ENCODE results near the gene RPS6KB2. TPM values are rescaled to one million over a fixed set of nuclear protein-coding genes. Genes with fewer than 3 reads are reported as not detected.
A peak's percentile ranks its signal among the peaks of the same experiment; 100 is the strongest.

RPS6KB2 gene
- total RNA-seq, 2 experiments from 2014 or later: 57.5 to 68.1 TPM

DNA sequence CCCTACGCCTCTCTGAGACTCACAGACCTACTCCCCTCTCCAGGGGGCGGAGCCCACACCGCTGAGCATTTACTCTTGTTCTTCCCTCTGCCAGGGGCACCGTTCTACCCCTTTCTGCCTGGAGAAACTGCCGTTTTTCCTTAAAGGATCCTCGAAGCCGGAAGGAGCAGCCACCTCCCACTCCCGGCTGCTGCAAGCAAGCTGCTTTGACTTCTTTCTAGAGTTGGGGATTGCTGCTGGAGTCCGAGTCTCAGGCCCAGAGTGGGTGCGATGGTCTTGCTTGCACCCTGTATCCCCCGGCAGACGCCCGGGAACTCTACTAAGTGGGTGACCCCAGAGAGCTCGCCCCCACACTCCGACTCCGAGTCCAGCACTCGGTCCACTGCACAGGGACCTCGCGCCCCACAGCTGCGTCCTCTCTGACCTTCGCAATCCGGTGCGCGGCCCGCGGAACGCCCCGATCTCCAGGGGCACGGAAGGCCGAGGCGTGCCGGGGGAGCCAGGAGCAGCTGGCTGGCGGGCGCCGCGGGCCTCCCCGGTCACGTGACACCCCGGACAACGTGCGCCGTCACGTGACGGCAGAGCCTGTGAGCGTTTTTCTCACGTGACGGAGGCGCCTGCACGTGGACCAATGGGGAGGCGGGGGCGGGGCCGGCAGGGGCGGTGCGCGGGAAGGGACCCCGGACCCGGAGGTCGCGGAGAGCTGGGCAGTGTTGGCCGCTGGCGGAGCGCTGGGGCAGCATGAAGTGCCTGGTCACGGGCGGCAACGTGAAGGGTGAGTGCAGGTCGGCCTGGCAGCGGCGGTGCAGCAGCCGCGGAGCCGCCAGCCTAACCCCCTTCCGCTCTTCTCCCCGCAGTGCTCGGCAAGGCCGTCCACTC, 36.8 kb upstream of the RPS6KB2 start, which contains the start of gene RAD9A:
TSS of gene RAD9A (plus strand) at position 683 of the 879 bp plus-strand sequence. CDS start at position 742, 59 bp downstream.
- Mint-ChIP-seq H3K36me3 (ENCODE audit: low read depth) (peaks cover 23% of the 10 kb centered on the region), H3K27me3 (peaks cover 2% of the 10 kb centered on the region), H3K9me3 (no peaks in the 10 kb centered on the region), H3K4me1 (peaks cover 38% of the 10 kb centered on the region), H3K27ac (peak within 1 kb of the TSS; percentile 78), H3K4me3 (peak within 1 kb of the TSS; percentile 91)
- peak; percentile 94 for DNase-seq
- POLR2A ChIA-PET: interaction anchor here (0.8 to 1.6 kb wide), 3 partner anchors 10 to 47 kb away, joined by 3 to 6 read pairs (median 3); partner anchors contain the start of gene PPP1CA
- CTCF ChIA-PET: interaction anchor here (0.9 to 38.4 kb wide), 10 partner anchors 10 to 116 kb away, joined by 3 to 841 read pairs (median 4); partner anchors contain the start of genes CDK2AP2, CLCF1, POLD4 and PPP1CA

- POLR2A ChIA-PET: interaction anchor here (0.5 to 1.6 kb wide), 4 partner anchors 9 to 46 kb away, joined by 3 to 6 read pairs (median 3); partner anchors contain the start of genes PPP1CA and RPS6KB2
- peaks cover 44% of the 10 kb centered on the region for H3K4me1 Mint-ChIP-seq
- H3K4me3 Mint-ChIP-seq: peak overlapping the region; percentile 91
- H3K36me3 Mint-ChIP-seq (ENCODE audit: low read depth): peaks cover 28% of the 10 kb centered on the region
- H3K9me3 Mint-ChIP-seq: no peaks in the 10 kb centered on the region
- peak overlapping the region; percentile 63 for H3K27ac Mint-ChIP-seq
- no peak for DNase-seq
- H3K27me3 Mint-ChIP-seq: peaks cover 2% of the 10 kb centered on the region
- CTCF ChIA-PET: interaction anchor here (0.9 to 38.4 kb wide), 10 partner anchors 9 to 115 kb away, joined by 3 to 841 read pairs (median 4); partner anchors contain the start of genes CDK2AP2, CLCF1, POLD4 and PPP1CA
Observed at GRCh38 chr11:67392183-67392715, 36.0 kb upstream of the RPS6KB2 start.

GRCh38 chr11:67393437-67393836, 34.9 kb upstream of the RPS6KB2 start:
- peaks cover 54% of the 10 kb centered on the region for H3K4me1 Mint-ChIP-seq

DNA sequence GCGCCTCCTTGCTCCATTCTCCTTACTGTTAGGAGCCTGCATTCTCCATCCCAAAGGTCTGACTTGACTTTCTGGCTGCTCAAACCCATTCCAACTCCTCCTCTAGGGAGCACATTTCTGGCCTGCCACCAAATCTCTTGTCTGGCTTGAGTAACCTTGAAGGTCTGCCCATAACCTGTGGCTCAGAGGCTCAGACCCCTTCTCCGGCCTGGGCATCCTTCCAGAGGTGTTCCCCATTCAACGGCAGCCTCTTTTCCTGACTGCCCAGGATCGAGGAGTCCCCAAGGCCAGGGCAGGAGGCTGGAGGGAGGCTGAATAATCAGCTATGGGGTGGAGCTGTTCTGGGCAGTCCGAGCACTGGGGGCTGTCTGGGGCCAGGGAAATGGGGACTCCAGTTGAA, 34.3 kb upstream of the RPS6KB2 start:
- ChIA-PET POLR2A (no interaction called here), CTCF (interaction anchor here (1.1 to 38.4 kb wide), 6 partner anchors 7 to 180 kb away, joined by 3 to 841 read pairs (median 6); partner anchors contain the start of genes CLCF1, POLD4 and PPP1CA)
- no peak for DNase-seq
- H3K4me3 Mint-ChIP-seq: peak overlapping the region; percentile 91
- peaks cover 39% of the 10 kb centered on the region for H3K36me3 Mint-ChIP-seq (ENCODE audit: low read depth)
- H3K27me3 Mint-ChIP-seq: no peaks in the 10 kb centered on the region
- no peak overlapping the region for H3K27ac Mint-ChIP-seq
- peaks cover 55% of the 10 kb centered on the region for H3K4me1 Mint-ChIP-seq
- no peaks in the 10 kb centered on the region for H3K9me3 Mint-ChIP-seq

More at GRCh38 chr11:67393437-67393836, 34.9 kb upstream of the RPS6KB2 start:
- ChIA-PET POLR2A (no interaction called here), CTCF (interaction anchor here (1.4 to 38.4 kb wide), 5 partner anchors 8 to 76 kb away, joined by 4 to 841 read pairs (median 6); partner anchors contain the start of genes CLCF1, POLD4 and PPP1CA)
- no peak overlapping the region for H3K27ac Mint-ChIP-seq
- peak overlapping the region; percentile 91 for H3K4me3 Mint-ChIP-seq
- no peaks in the 10 kb centered on the region for H3K9me3 Mint-ChIP-seq
- H3K27me3 Mint-ChIP-seq: no peaks in the 10 kb centered on the region
- DNase-seq: no peak
- peaks cover 37% of the 10 kb centered on the region for H3K36me3 Mint-ChIP-seq (ENCODE audit: low read depth)

- Mint-ChIP-seq H3K27me3 (no peaks in the 10 kb centered on the region), H3K9me3 (no peaks in the 10 kb centered on the region), H3K4me3 (peak overlapping the region; percentile 10), H3K36me3 (ENCODE audit: low read depth) (peaks cover 49% of the 10 kb centered on the region), H3K27ac (peak overlapping the region; percentile 71), H3K4me1 (peaks cover 58% of the 10 kb centered on the region)
- ChIA-PET POLR2A (no interaction called here), CTCF (interaction anchor here (0.8 to 38.4 kb wide), 4 partner anchors 9 to 78 kb away, joined by 3 to 841 read pairs (median 6); partner anchors contain the start of genes CLCF1 and POLD4)
- no peak for DNase-seq
Observed at GRCh38 chr11:67395555-67396258, 32.6 kb upstream of the RPS6KB2 start.

- Mint-ChIP-seq H3K36me3 (ENCODE audit: low read depth) (peaks cover 52% of the 10 kb centered on the region), H3K4me3 (peak overlapping the region; percentile 10), H3K9me3 (no peaks in the 10 kb centered on the region), H3K27me3 (no peaks in the 10 kb centered on the region), H3K4me1 (peaks cover 53% of the 10 kb centered on the region), H3K27ac (peak overlapping the region; percentile 71)
- ChIA-PET CTCF (interaction anchor here (0.8 to 38.4 kb wide), 4 partner anchors 9 to 79 kb away, joined by 3 to 841 read pairs (median 6); partner anchors contain the start of genes CLCF1 and POLD4), POLR2A (interaction anchor here (0.6 to 0.7 kb wide), 2 partner anchors 43 to 531 kb away, joined by 3 to 5 read pairs; partner anchors contain the start of gene POLD4)
- DNase-seq: no peak
Observed at GRCh38 chr11:67396259-67396581, 32.1 kb upstream of the RPS6KB2 start.

DNA sequence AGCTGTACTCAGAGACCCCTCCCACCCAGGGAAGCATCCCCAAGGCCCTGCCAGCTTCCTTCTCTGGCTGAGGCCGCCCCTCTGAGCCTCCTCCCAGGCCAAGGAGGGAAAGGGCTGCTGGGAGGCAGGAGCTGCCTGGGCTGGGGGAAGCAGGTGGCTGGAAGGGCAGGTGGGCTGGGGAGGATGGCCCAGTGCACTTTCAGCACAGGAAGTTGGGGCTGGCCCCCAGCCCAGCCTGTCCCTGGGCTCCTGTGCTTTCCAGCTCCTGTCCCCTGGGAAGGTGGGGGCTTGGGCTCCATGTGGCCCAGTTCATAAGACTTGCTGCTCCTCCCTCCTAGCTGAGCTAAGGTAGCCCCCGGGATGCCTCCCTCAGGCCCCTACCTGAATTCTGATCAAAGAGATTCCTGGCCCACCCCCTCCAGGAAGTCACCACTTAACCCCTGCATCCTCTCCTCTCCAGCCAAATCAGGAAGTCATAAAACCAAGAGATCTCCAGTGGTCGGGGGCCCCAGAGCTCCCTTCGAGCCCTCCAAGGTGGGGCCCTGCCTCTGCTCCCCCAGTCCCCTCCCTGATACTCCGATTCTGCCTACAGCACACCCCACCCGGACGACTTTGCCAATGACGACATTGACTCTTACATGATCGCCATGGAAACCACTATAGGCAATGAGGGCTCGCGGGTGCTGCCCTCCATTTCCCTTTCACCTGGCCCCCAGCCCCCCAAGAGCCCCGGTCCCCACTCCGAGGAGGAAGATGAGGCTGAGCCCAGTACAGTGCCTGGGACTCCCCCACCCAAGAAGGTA, 31.5 kb upstream of the RPS6KB2 start:
- Mint-ChIP-seq H3K36me3 (ENCODE audit: low read depth) (peaks cover 52% of the 10 kb centered on the region), H3K27ac (peak overlapping the region; percentile 71), H3K4me1 (peaks cover 51% of the 10 kb centered on the region), H3K9me3 (no peaks in the 10 kb centered on the region), H3K27me3 (no peaks in the 10 kb centered on the region), H3K4me3 (peak overlapping the region; percentile 24)
- no peak for DNase-seq
- ChIA-PET POLR2A (interaction anchor here (0.6 to 0.7 kb wide), 2 partner anchors 44 to 532 kb away, joined by 3 to 5 read pairs; partner anchors contain the start of gene POLD4), CTCF (interaction anchor here (0.8 to 38.4 kb wide), 5 partner anchors 8 to 79 kb away, joined by 3 to 841 read pairs (median 6); partner anchors contain the start of genes CLCF1 and POLD4)

GRCh38 chr11:67397536-67397935, 30.8 kb upstream of the RPS6KB2 start:
- Mint-ChIP-seq H3K36me3 (ENCODE audit: low read depth) (peaks cover 48% of the 10 kb centered on the region), H3K9me3 (no peaks in the 10 kb centered on the region), H3K4me1 (peaks cover 56% of the 10 kb centered on the region), H3K4me3 (no peak overlapping the region), H3K27me3 (no peaks in the 10 kb centered on the region), H3K27ac (no peak overlapping the region)
- DNase-seq: no peak
- ChIA-PET POLR2A (no interaction called here), CTCF (interaction anchor here (1.0 to 38.4 kb wide), 5 partner anchors 8 to 34 kb away, joined by 3 to 841 read pairs (median 3); partner anchors contain the start of genes CLCF1 and POLD4)

DNA sequence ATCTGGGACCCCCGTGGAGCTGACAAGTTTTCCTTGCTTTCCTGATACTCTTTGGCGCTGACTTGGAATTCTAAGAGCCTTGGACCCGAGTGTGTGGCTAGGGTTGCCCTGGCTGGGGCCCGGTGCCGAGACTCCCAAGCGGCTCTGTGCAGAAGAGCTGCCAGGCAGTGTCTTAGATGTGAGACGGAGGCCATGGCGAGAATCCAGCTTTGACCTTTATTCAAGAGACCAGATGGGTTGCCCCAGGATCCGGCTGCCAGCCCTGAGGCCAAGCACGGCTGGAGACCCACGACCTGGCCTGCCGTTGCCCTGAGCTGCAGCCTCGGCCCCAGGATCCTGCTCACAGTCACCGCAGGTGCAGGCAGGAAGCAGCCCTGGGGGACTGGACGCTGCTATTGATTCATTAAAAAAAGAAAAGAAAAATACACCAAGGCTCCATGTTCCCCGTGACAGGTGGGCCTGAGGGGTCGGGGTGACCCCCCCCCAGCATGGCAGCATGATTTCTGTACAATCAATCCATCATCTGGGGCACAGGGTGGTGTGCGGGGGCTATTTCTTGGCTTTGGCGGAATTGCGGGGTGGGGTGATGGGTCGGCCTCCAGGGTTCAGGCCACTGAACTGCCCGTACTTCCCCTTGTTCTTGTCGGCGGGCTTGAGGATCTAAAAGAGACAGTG, 30.2 kb upstream of the RPS6KB2 start:
- ChIA-PET CTCF (interaction anchor here (1.0 to 38.4 kb wide), 5 partner anchors 9 to 35 kb away, joined by 3 to 841 read pairs (median 3); partner anchors contain the start of genes CLCF1 and POLD4), POLR2A (no interaction called here)
- peaks cover 56% of the 10 kb centered on the region for H3K4me1 Mint-ChIP-seq
- no peak overlapping the region for H3K4me3 Mint-ChIP-seq
- DNase-seq: no peak
- H3K9me3 Mint-ChIP-seq: no peaks in the 10 kb centered on the region
- H3K27me3 Mint-ChIP-seq: no peaks in the 10 kb centered on the region
- H3K36me3 Mint-ChIP-seq (ENCODE audit: low read depth): peaks cover 46% of the 10 kb centered on the region
- H3K27ac Mint-ChIP-seq: peak overlapping the region; percentile 36

DNA sequence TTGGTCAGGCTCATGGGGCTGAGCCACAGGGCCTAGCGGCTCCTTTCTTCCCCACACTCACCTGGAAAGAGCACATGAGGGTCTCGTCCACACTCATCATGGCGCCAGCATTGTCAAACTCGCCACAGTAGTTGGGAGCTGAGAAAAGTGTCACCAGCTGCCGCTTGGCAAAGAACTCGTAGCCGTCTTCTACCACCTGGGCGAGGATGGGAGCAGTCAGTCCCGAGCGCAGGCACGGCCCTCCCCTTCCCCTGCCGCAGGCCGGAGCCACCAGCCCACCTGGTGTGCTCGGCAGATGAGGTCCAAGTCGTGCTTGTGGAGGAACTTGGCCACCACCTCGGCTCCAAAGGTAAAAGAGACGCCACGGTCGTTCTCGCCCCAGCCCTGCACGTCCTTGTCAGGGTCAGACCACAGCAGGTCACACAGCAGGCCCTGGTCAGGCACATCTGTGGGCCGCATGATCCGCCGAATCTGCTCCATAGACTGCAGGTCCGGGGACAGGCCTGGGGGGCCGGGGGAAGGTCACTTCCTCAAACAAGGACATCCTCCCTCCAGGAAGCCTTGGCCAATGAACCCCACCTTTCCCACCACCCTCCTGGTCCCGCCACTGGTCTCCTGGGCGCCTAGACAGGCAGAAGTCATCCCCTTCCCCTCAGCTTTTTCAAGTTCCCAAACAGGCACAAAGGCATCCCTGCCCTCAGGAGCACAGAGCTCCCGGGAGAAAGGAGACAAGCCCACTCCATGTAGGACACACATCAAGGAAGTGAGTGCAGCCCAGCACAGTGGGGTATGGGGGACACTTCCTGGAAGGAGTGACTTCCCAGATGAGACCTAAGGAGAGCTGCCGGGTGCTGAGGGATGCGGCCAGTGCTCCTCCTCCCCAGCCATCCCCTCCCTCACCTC, 29.4 kb upstream of the RPS6KB2 start:
- Mint-ChIP-seq H3K27me3 (no peaks in the 10 kb centered on the region), H3K9me3 (no peaks in the 10 kb centered on the region), H3K36me3 (ENCODE audit: low read depth) (peaks cover 45% of the 10 kb centered on the region), H3K4me3 (peak overlapping the region; percentile 40), H3K4me1 (peaks cover 55% of the 10 kb centered on the region), H3K27ac (peak overlapping the region; percentile 36)
- CTCF ChIA-PET: interaction anchor here (2.0 to 38.4 kb wide), 2 partner anchors 16 to 35 kb away, joined by 11 to 841 read pairs; partner anchors contain the start of genes CLCF1 and POLD4
- no peak for DNase-seq
- POLR2A ChIA-PET: interaction anchor here (0.6 kb wide), 1 partner anchor 209 kb away, joined by 5 read pairs; no protein-coding TSS in a partner anchor
